Bronchial epithelial cell (primary cell): Measurements from ENCODE around the gene KRT1. TPM values are rescaled to one million over a fixed set of nuclear protein-coding genes. Genes with fewer than 3 reads are reported as not detected.

Experiments used
- DNase-seq: peaks from one replicate; pipeline ENCODE4 v3.0.0-alpha.2; 2010; ENCODE audit warnings: low read depth
- FAIRE-seq: peaks from 2 replicates; lab custom pipeline; 2011; peaks lifted over from hg19 to GRCh38; lab: Jason Lieb, UNC
- H3K27me3 ChIP-seq: 2 replicates; pipeline ENCODE4 v1.5.1; 2011; ENCODE audit warnings: low read length; ENCODE audit not compliant: control insufficient read depth, insufficient read depth
- H3K36me3 ChIP-seq: 2 replicates; pipeline ENCODE4 v1.5.1; 2011; ENCODE audit warnings: low read length; ENCODE audit not compliant: control insufficient read depth, insufficient read depth
- H3K4me3 ChIP-seq: 2 replicates; pipeline ENCODE4 v1.5.1; 2011; ENCODE audit warnings: mild to moderate bottlenecking, low read depth, low read length, control low read depth
- total RNA-seq: library from RNA; depleted of rRNA; stranded (reverse); fragments of >200 nt; gene quantifications from 2 replicates; pipeline ENCODE4 v1.2.1, GENCODE V29; 2014
- TF ChIP-seq, protein P1 (sequence below): IDR thresholded peaks from 2 replicates; pipeline ENCODE4 v1.5.1; 2011; ENCODE audit warnings: mild to moderate bottlenecking, moderate library complexity, low read length, control low read depth, inconsistent platforms; ENCODE audit not compliant: insufficient read depth, severe bottlenecking

Gene KRT1
- total RNA-seq, 1 donor from 2014 or later, result not detected

- FAIRE-seq (peak; percentile 23), DNase-seq (no peak)
- H3K4me3 ChIP-seq, result no peak overlapping the region
- TF ChIP-seq, protein P1, sequence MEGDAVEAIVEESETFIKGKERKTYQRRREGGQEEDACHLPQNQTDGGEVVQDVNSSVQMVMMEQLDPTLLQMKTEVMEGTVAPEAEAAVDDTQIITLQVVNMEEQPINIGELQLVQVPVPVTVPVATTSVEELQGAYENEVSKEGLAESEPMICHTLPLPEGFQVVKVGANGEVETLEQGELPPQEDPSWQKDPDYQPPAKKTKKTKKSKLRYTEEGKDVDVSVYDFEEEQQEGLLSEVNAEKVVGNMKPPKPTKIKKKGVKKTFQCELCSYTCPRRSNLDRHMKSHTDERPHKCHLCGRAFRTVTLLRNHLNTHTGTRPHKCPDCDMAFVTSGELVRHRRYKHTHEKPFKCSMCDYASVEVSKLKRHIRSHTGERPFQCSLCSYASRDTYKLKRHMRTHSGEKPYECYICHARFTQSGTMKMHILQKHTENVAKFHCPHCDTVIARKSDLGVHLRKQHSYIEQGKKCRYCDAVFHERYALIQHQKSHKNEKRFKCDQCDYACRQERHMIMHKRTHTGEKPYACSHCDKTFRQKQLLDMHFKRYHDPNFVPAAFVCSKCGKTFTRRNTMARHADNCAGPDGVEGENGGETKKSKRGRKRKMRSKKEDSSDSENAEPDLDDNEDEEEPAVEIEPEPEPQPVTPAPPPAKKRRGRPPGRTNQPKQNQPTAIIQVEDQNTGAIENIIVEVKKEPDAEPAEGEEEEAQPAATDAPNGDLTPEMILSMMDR, result no peak
- peaks cover 16% of the 10 kb centered on the region for H3K27me3 ChIP-seq
- H3K36me3 ChIP-seq, result no peaks in the 10 kb centered on the region
Observed at GRCh38 chr12:52681526-52682380, 1.5 kb upstream of the KRT1 start.

- H3K27me3 ChIP-seq, result peaks cover 14% of the 10 kb centered on the region
- no peak overlapping the region for H3K4me3 ChIP-seq
- H3K36me3 ChIP-seq, result no peaks in the 10 kb centered on the region
- FAIRE-seq (no peak), DNase-seq (no peak)
- TF ChIP-seq, protein P1, result no peak
Observed at GRCh38 chr12:52679875-52680274, 332 bp downstream of the KRT1 start.

GRCh38 chr12:52677671-52678070, 2.5 kb downstream of the KRT1 start:
- DNase-seq (no peak), FAIRE-seq (no peak)
- Histone ChIP-seq H3K36me3 (no peaks in the 10 kb centered on the region), H3K27me3 (peaks cover 7% of the 10 kb centered on the region), H3K4me3 (no peak overlapping the region)
- TF ChIP-seq, protein P1, result no peak

DNA sequence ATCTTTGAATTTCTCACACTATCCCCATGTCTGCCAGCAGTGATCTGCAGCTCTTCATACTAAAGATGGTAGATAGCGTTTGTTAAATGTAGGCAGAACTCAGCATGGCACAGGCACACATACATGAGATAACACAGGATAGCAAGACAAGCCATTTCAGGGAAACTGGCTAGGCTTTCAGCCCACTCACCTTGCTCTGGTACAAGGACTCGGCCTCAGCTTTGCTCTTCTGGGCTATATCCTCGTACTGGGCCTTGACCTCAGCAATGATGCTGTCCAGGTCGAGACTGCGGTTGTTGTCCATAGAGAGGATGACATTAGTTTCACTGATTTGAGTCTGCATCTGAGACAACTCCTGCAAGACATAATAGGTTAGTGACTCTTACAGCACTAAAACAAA, 3.1 kb downstream of the KRT1 start:
- TF ChIP-seq, protein P1, result no peak
- H3K4me3 ChIP-seq, result no peak overlapping the region
- no peaks in the 10 kb centered on the region for H3K36me3 ChIP-seq
- H3K27me3 ChIP-seq, result peaks cover 7% of the 10 kb centered on the region
- FAIRE-seq, result no peak
- DNase-seq, result no peak

DNA sequence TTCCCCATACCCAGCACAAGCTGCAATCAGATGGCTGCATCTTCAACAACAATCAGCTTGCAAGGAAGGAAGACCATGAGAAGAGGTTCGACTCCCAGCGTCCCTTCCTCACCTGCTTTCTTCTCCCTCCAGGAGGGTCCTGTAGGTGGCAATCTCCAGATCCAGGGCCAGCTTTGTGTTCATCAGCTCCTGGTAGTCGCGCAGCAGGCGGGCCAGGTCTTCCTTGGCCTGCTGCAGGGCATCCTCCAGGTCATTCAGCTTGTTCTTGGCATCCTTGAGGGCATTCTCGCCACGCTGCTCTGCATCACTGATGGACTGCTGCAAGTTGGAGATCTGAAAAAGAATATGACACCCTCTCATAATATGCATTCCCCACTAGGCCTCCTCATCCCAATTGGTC, 4.0 kb downstream of the KRT1 start:
- H3K4me3 ChIP-seq, result no peak overlapping the region
- FAIRE-seq (no peak), DNase-seq (no peak)
- TF ChIP-seq, protein P1, result no peak
- no peaks in the 10 kb centered on the region for H3K36me3 ChIP-seq
- H3K27me3 ChIP-seq, result peaks cover 7% of the 10 kb centered on the region
